ENCODE results near the gene ZNF543. TPM values are rescaled to one million over a fixed set of nuclear protein-coding genes. Genes with fewer than 3 reads are reported as not detected.

The ZNF543 gene
- total RNA-seq, 2 experiments from 2014 or later = 6.3 to 7.0 TPM

DNA sequence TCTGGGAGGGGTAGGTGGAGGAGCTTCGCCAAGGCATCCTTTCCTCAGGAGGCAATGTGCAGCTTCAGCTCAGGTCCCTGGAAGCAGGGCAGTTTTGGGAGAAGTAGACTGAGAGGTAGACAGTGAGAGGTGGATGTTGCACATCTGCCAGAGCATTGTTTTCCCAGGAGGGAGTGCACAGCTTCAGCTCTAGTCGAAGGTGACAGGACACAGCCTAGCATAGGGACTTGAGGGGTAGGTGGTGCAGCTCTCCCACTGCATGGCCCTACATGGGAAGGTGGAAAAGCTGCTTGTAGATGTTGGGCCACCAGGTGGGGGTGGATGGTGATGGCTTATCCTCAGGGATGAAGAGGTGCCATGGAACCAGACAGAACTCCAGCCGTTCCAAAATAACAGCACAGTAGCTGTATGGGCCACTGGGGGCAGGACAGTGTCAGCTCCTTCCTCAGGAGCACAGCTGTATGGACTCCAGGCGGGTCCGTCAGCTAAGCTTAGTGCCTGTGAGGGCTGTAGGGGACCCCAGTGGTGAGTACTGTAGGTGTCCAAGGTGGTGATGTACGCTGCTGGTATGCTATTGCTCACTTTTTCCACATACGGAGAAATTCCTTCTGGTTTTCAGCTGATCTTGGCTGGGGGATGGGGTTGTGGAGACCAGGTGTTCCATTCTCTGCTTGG is 17.4 kb upstream of the ZNF543 start:
- ATAC-seq (no peak), DNase-seq (no peak)
- TF ChIP-seq, protein P1, sequence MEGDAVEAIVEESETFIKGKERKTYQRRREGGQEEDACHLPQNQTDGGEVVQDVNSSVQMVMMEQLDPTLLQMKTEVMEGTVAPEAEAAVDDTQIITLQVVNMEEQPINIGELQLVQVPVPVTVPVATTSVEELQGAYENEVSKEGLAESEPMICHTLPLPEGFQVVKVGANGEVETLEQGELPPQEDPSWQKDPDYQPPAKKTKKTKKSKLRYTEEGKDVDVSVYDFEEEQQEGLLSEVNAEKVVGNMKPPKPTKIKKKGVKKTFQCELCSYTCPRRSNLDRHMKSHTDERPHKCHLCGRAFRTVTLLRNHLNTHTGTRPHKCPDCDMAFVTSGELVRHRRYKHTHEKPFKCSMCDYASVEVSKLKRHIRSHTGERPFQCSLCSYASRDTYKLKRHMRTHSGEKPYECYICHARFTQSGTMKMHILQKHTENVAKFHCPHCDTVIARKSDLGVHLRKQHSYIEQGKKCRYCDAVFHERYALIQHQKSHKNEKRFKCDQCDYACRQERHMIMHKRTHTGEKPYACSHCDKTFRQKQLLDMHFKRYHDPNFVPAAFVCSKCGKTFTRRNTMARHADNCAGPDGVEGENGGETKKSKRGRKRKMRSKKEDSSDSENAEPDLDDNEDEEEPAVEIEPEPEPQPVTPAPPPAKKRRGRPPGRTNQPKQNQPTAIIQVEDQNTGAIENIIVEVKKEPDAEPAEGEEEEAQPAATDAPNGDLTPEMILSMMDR (IDR thresholded peaks at IDR 0.05) = no peak
- CTCF ChIA-PET = no interaction called here
- Mint-ChIP-seq H3K4me1 (ENCODE audit: low read depth) (peaks cover 12% of the 10 kb centered on the region), H3K36me3 (ENCODE audit: low read depth) (peaks cover 69% of the 10 kb centered on the region), H3K27me3 (no peaks in the 10 kb centered on the region), H3K9me3 (peaks cover 16% of the 10 kb centered on the region), H3K27ac (no peak overlapping the region), H3K4me3 (no peak overlapping the region)
- POLR2A ChIA-PET = interaction anchor here (0.8 to 2.1 kb wide), 3 partner anchors 9 to 16 kb away, joined by 3 to 6 read pairs (median 3); no protein-coding TSS in a partner anchor
- intact Hi-C loops (cut with micrococcal nuclease) = no loop called here

DNA sequence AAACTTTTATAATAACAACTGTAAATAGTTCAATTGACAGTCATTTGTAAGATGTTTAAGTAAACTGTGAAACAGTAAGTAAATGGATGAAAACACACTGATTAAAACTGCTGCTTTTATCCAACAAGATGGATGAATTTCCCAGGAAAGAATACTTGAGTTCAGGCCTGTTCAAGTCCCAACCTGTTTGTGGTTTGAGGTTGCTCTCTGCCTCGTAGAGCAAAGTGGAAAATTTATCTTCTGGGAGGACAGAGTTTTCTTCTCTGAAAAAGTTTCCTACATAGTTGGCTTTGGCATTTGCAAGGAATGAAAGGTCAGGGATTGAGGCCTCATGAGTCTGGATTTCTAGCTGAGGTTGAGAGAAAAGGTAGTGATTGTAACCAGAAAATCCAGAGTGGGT is 15.2 kb upstream of the ZNF543 start:
- no peak overlapping the region for H3K4me3 Mint-ChIP-seq
- intact Hi-C loops (cut with micrococcal nuclease) = no loop called here
- no peak overlapping the region for H3K27ac Mint-ChIP-seq
- ChIA-PET CTCF (interaction anchor here (1.4 kb wide), 1 partner anchor 12 kb away, joined by 3 read pairs; no protein-coding TSS in a partner anchor), POLR2A (no interaction called here)
- H3K27me3 Mint-ChIP-seq = no peaks in the 10 kb centered on the region
- DNase-seq = no peak
- peaks cover 14% of the 10 kb centered on the region for H3K4me1 Mint-ChIP-seq (ENCODE audit: low read depth)
- ATAC-seq = no peak
- H3K36me3 Mint-ChIP-seq (ENCODE audit: low read depth) = peaks cover 56% of the 10 kb centered on the region
- TF ChIP-seq, protein P1 (IDR thresholded peaks at IDR 0.05) = no peak
- H3K9me3 Mint-ChIP-seq = peaks cover 25% of the 10 kb centered on the region

DNA sequence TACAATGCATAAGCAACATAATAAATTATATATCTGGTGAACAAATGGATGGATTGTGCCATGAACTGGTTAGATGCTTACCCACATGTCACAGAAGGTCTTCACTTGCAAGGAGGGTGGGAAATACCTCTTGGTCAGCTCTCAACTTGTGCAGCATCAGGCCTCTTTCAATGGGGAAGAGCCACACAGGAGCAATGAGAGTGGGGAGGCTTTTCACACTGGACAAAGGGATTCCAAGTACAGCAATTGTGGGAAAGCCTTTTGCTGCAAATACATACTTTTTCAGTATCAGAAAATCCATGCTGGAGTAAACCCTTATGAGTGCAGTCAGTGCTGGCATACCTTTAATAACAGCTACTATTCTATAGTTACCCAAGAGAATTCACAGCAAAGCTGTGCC is 11.8 kb upstream of the ZNF543 start:
- no peaks in the 10 kb centered on the region for H3K27me3 Mint-ChIP-seq
- intact Hi-C loops (cut with micrococcal nuclease) = no loop called here
- ATAC-seq (no peak), DNase-seq (no peak)
- no peak overlapping the region for H3K27ac Mint-ChIP-seq
- TF ChIP-seq, protein P1 (IDR thresholded peaks at IDR 0.05) = no peak
- H3K36me3 Mint-ChIP-seq (ENCODE audit: low read depth) = peaks cover 23% of the 10 kb centered on the region
- no peak overlapping the region for H3K4me3 Mint-ChIP-seq
- ChIA-PET CTCF (no interaction called here), POLR2A (no interaction called here)
- peaks cover 16% of the 10 kb centered on the region for H3K9me3 Mint-ChIP-seq
- H3K4me1 Mint-ChIP-seq (ENCODE audit: low read depth) = peaks cover 11% of the 10 kb centered on the region

DNA sequence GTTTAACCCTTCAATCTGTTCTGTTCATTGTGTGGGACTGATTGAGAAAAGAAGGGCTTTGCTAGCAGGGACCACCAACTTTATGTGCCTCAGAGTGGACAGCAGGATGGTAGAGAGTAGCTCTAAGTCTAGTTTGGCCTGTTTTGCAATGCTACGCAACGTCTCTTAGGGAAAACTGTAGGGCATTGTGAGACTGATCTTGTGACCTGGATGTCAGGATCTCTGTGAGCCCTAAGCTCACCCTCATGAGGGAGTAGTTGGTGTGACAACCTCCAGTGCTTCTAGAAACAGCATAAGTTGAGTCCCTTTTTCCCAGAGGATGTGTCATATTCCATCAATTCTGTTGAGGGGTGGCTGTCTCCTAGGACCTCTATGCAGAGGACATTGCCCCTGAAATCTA is 9.5 kb upstream of the ZNF543 start:
- Mint-ChIP-seq H3K4me3 (no peak overlapping the region), H3K27ac (no peak overlapping the region), H3K27me3 (peaks cover 4% of the 10 kb centered on the region), H3K4me1 (ENCODE audit: low read depth) (peaks cover 8% of the 10 kb centered on the region), H3K36me3 (ENCODE audit: low read depth) (peaks cover 8% of the 10 kb centered on the region), H3K9me3 (peaks cover 16% of the 10 kb centered on the region)
- DNase-seq (no peak), ATAC-seq (no peak)
- intact Hi-C loops (cut with micrococcal nuclease) = no loop called here
- POLR2A ChIA-PET = interaction anchor here (1.0 kb wide), 1 partner anchor 10 kb away, joined by 3 read pairs; no protein-coding TSS in a partner anchor
- CTCF ChIA-PET = no interaction called here
- TF ChIP-seq, protein P1 (IDR thresholded peaks at IDR 0.05) = no peak

DNA sequence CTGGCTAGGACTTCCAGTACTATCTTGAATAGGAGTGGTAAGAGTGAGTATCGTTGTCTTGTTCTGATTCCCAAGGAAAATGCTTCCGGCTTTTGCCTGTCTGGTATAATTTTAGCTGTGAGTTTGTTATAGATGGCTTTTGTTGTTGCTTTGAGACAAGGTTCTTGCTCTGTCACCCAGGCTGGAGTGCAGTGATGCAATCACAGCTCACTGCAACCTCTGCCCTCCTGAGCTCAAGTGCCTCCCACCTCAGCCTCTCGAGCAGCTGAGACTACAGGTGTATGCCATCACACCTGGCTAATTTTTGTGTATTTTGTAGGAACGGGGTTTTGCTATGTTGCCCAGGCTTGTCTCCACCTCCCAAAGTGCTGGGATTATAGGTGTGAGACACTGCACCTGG is 6.1 kb upstream of the ZNF543 start:
- POLR2A ChIA-PET = no interaction called here
- TF ChIP-seq, protein P1 (IDR thresholded peaks at IDR 0.05) = no peak
- Mint-ChIP-seq H3K27me3 (peaks cover 16% of the 10 kb centered on the region), H3K9me3 (peaks cover 12% of the 10 kb centered on the region), H3K4me1 (ENCODE audit: low read depth) (peaks cover 4% of the 10 kb centered on the region), H3K27ac (no peak overlapping the region), H3K36me3 (ENCODE audit: low read depth) (peaks cover under 1% of the 10 kb centered on the region), H3K4me3 (no peak overlapping the region)
- CTCF ChIA-PET = no interaction called here
- DNase-seq = no peak
- intact Hi-C loops (cut with micrococcal nuclease) = no loop called here
- ATAC-seq = no peak
